ENCODE data around the gene GDF15.
"Not testable (repeated sequence)": the region's sequence is repeated elsewhere in the genome, so short reads cannot be mapped to it uniquely, and the experiment has no call there.

Gene GDF15

DNA sequence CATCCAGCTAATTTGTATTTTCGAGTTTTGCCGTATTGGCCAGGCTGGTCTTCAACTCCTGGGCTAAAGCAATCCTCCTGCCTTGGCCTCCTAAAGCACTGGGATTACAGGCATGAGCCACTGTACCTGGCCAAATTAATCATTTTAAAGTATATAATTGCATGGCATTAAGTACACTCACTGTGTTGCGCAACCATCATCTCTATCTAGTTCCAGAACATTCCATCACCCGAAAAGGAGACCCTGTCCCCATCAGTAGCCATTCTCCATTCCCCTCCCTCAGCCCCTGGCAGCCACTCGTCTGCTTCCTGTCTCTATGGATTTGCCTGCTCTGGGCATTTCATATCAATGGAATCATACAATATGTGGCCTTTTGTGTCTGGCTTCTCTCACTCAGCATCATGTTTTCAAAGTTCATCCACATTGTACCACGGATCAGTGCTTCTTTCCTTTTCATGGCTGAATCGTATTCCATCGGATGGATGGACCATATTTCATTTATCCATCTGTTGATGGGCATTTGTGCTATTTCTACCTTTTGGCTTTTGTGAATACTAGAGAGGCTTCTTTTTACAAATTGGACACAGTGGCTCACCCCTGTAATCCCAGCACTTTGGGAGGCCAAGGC, 32.5 kb upstream of the GDF15 start:
- H3K9me3 ChIP-seq (replicated peaks in 1 of 2; ENCODE audit: control insufficient read depth in 2 of 2, insufficient read depth in 1 of 2, low read depth in 1 of 2, low read length in 2 of 2) = peaks cover 8 to 20% of the 10 kb centered on the region in 2 donors
- no peak overlapping the region for H3K14ac ChIP-seq (ENCODE audit: low read length)
- H3K23ac ChIP-seq (ENCODE audit: low read depth, low read length, poor library complexity) = no peak overlapping the region
- no peak overlapping the region for H3K4me2 ChIP-seq (ENCODE audit: insufficient read depth, low read length, poor library complexity, severe bottlenecking)
- H3K27me3 ChIP-seq (ENCODE audit: control insufficient read depth in 3 of 3, insufficient read depth in 3 of 3, low read depth in 1 of 3, low read length in 3 of 3) = no peaks in the 10 kb centered on the region
- H2BK12ac ChIP-seq (ENCODE audit: low read length) = no peak overlapping the region
- H4K8ac ChIP-seq (ENCODE audit: low read depth, low read length) = no peak overlapping the region
- H3K18ac ChIP-seq (ENCODE audit: low read length) = no peak overlapping the region
- H3K4me3 ChIP-seq (ENCODE audit: low read length in 2 of 2) = no peak overlapping the region
- no CpG with 5 or more reads among the region's 8 CpGs for WGBS, 2 donors (ENCODE audit: extremely low coverage in 2 of 2, insufficient read length in 2 of 2, insufficient replicate concordance in 1 of 2)
- no peak overlapping the region for H4K91ac ChIP-seq (ENCODE audit: low read depth, low read length, poor library complexity)
- H2BK120ac ChIP-seq (ENCODE audit: low read depth, low read length) = no peak overlapping the region
- peaks cover 1 to 39% of the 10 kb centered on the region in 2 donors for H3K36me3 ChIP-seq (replicated peaks in 1 of 2; ENCODE audit: control insufficient read depth in 2 of 2, insufficient read depth in 2 of 2, low read length in 2 of 2)
- H3K9ac ChIP-seq (ENCODE audit: low read depth, low read length, poor library complexity) = no peak overlapping the region
- no peak overlapping the region for H3K27ac ChIP-seq (replicated peaks; ENCODE audit: low read length)
- H2AFZ ChIP-seq (ENCODE audit: low read length) = no peak overlapping the region
- H3K4ac ChIP-seq (ENCODE audit: low read length) = no peak overlapping the region
- no peaks in the 10 kb centered on the region for H3K4me1 ChIP-seq (ENCODE audit: control insufficient read depth in 2 of 2, insufficient read depth in 1 of 2, low read depth in 1 of 2, low read length in 2 of 2)
- H2BK15ac ChIP-seq (ENCODE audit: low read length) = no peak overlapping the region
- peaks cover 3% of the 10 kb centered on the region for H3K79me1 ChIP-seq (ENCODE audit: low read depth, low read length)
- DNase-seq (ENCODE audit: low spot score) = no peak
- H2AK5ac ChIP-seq (ENCODE audit: low read depth, low read length) = no peak overlapping the region
- no peak overlapping the region for H2BK5ac ChIP-seq (ENCODE audit: low read length)

DNA sequence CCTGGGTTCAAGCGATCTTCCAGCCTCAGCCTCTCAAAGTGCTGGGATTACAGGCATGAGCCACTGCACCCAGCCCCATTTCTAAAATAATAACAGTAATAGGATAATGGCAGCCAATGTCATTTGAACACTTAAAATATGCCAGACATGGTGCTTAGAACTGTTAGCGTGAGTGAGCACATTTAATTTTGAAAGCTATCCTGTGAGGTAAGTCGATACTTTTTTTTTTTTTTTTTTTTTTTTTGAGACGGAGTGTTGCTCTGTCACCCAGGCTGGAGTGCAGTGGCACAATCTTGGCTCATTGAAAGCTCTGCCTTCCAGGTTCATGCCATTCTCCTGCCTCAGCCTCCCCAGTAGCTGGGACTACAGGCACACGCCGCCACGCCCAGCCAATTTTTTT, 31.2 kb upstream of the GDF15 start:
- H3K14ac ChIP-seq (ENCODE audit: low read length); H3K27me3 ChIP-seq (ENCODE audit: control insufficient read depth in 3 of 3, insufficient read depth in 3 of 3, low read depth in 1 of 3, low read length in 3 of 3); H2BK12ac ChIP-seq (ENCODE audit: low read length); H3K9ac ChIP-seq (ENCODE audit: low read depth, low read length, poor library complexity); H2AK5ac ChIP-seq (ENCODE audit: low read depth, low read length); H3K4me2 ChIP-seq (ENCODE audit: insufficient read depth, low read length, poor library complexity, severe bottlenecking); H3K4me1 ChIP-seq (ENCODE audit: control insufficient read depth in 2 of 2, insufficient read depth in 1 of 2, low read depth in 1 of 2, low read length in 2 of 2); H3K4me3 ChIP-seq (ENCODE audit: low read length in 2 of 2); H2BK5ac ChIP-seq (ENCODE audit: low read length); H4K91ac ChIP-seq (ENCODE audit: low read depth, low read length, poor library complexity); H2AFZ ChIP-seq (ENCODE audit: low read length); H4K8ac ChIP-seq (ENCODE audit: low read depth, low read length); H3K23ac ChIP-seq (ENCODE audit: low read depth, low read length, poor library complexity); H2BK120ac ChIP-seq (ENCODE audit: low read depth, low read length); H3K79me1 ChIP-seq (ENCODE audit: low read depth, low read length); DNase-seq (ENCODE audit: low spot score); H2BK15ac ChIP-seq (ENCODE audit: low read length); H3K27ac ChIP-seq (replicated peaks; ENCODE audit: low read length); H3K18ac ChIP-seq (ENCODE audit: low read length); H3K4ac ChIP-seq (ENCODE audit: low read length): not testable (repeated sequence)
- no CpG with 5 or more reads among the region's 7 CpGs for WGBS, 2 donors (ENCODE audit: extremely low coverage in 2 of 2, insufficient read length in 2 of 2, insufficient replicate concordance in 1 of 2)
- peaks cover 1 to 47% of the 10 kb centered on the region in 2 donors for H3K36me3 ChIP-seq (replicated peaks in 1 of 2; ENCODE audit: control insufficient read depth in 2 of 2, insufficient read depth in 2 of 2, low read length in 2 of 2)
- peaks cover 8 to 20% of the 10 kb centered on the region in 2 donors for H3K9me3 ChIP-seq (replicated peaks in 1 of 2; ENCODE audit: control insufficient read depth in 2 of 2, insufficient read depth in 1 of 2, low read depth in 1 of 2, low read length in 2 of 2)

DNA sequence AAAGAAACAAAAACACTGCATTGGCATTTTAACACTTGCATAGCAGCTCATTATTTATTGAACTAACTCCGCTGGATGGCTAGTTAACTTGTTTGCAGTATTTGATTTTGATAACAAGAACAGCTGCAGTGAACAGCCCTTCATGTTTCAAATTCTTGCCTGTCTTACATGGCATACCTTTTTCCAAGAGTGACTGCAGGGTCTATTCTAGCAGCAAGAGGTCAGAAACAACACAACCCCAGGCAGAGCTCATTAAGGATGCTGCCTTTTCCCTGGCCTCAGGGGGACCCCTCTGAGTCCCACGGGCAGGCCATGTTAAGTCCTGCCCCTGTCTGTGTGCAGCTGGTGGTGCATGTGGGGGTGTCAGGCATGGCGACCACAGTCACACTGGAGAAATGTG, 28.9 kb upstream of the GDF15 start:
- Histone ChIP-seq H3K27me3 (ENCODE audit: control insufficient read depth in 3 of 3, insufficient read depth in 3 of 3, low read depth in 1 of 3, low read length in 3 of 3) (no peaks in the 10 kb centered on the region), H3K18ac (ENCODE audit: low read length) (no peak overlapping the region), H4K8ac (ENCODE audit: low read depth, low read length) (no peak overlapping the region), H3K4me2 (ENCODE audit: insufficient read depth, low read length, poor library complexity, severe bottlenecking) (no peak overlapping the region), H3K79me1 (ENCODE audit: low read depth, low read length) (peaks cover 3% of the 10 kb centered on the region), H2BK120ac (ENCODE audit: low read depth, low read length) (no peak overlapping the region), H3K23ac (ENCODE audit: low read depth, low read length, poor library complexity) (peak overlapping the region; percentile 37), H3K9me3 (replicated peaks in 1 of 2; ENCODE audit: control insufficient read depth in 2 of 2, insufficient read depth in 1 of 2, low read depth in 1 of 2, low read length in 2 of 2) (peaks cover 8 to 20% of the 10 kb centered on the region in 2 donors), H2AFZ (ENCODE audit: low read length) (no peak overlapping the region), H4K91ac (ENCODE audit: low read depth, low read length, poor library complexity) (no peak overlapping the region), H3K4me3 (ENCODE audit: low read length in 2 of 2) (peak overlapping the region in 1 of 2 donors; percentile 36), H2BK12ac (ENCODE audit: low read length) (no peak overlapping the region), H3K36me3 (replicated peaks in 1 of 2; ENCODE audit: control insufficient read depth in 2 of 2, insufficient read depth in 2 of 2, low read length in 2 of 2) (peaks cover 0 to 49% of the 10 kb centered on the region in 2 donors), H3K27ac (replicated peaks; ENCODE audit: low read length) (no peak overlapping the region), H2BK15ac (ENCODE audit: low read length) (no peak overlapping the region), H3K4me1 (ENCODE audit: control insufficient read depth in 2 of 2, insufficient read depth in 1 of 2, low read depth in 1 of 2, low read length in 2 of 2) (no peaks in the 10 kb centered on the region), H3K9ac (ENCODE audit: low read depth, low read length, poor library complexity) (no peak overlapping the region), H3K4ac (ENCODE audit: low read length) (no peak overlapping the region), H2BK5ac (ENCODE audit: low read length) (no peak overlapping the region), H3K14ac (ENCODE audit: low read length) (no peak overlapping the region), H2AK5ac (ENCODE audit: low read depth, low read length) (no peak overlapping the region)
- DNase-seq (ENCODE audit: low spot score) = no peak
- no CpG with 5 or more reads among the region's 3 CpGs for WGBS, 2 donors (ENCODE audit: extremely low coverage in 2 of 2, insufficient read length in 2 of 2, insufficient replicate concordance in 1 of 2)

DNA sequence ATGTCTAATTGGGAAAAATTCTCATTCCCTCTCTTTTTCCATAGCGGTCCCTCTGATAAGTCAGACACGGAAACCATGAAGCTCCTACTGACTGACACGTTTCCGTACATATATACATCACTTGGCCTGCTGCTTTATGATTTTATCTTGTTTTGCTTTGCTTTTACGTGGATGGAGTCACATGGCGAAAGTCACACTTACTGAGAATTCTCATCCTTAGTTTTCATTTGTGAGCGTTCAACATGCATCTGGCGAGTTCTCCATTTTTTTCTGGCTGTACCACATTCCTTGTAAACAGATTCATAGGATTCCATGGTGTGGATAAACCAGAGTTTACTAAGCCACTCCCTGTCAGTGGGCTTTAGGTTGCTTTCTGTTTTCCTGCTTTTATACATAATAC, 24.3 kb upstream of the GDF15 start:
- Histone ChIP-seq H2BK120ac (ENCODE audit: low read depth, low read length) (no peak overlapping the region), H3K9ac (ENCODE audit: low read depth, low read length, poor library complexity) (no peak overlapping the region), H3K27ac (replicated peaks; ENCODE audit: low read length) (no peak overlapping the region), H3K9me3 (replicated peaks in 1 of 2; ENCODE audit: control insufficient read depth in 2 of 2, insufficient read depth in 1 of 2, low read depth in 1 of 2, low read length in 2 of 2) (peaks cover 8 to 15% of the 10 kb centered on the region in 2 donors), H4K8ac (ENCODE audit: low read depth, low read length) (no peak overlapping the region), H2BK12ac (ENCODE audit: low read length) (no peak overlapping the region), H3K4ac (ENCODE audit: low read length) (no peak overlapping the region), H2AFZ (ENCODE audit: low read length) (no peak overlapping the region), H3K18ac (ENCODE audit: low read length) (no peak overlapping the region), H2BK5ac (ENCODE audit: low read length) (no peak overlapping the region), H3K4me3 (ENCODE audit: low read length in 2 of 2) (no peak overlapping the region), H3K14ac (ENCODE audit: low read length) (no peak overlapping the region), H3K36me3 (replicated peaks in 1 of 2; ENCODE audit: control insufficient read depth in 2 of 2, insufficient read depth in 2 of 2, low read length in 2 of 2) (peaks cover 0 to 38% of the 10 kb centered on the region in 2 donors), H3K27me3 (ENCODE audit: control insufficient read depth in 3 of 3, insufficient read depth in 3 of 3, low read depth in 1 of 3, low read length in 3 of 3) (no peaks in the 10 kb centered on the region), H2BK15ac (ENCODE audit: low read length) (no peak overlapping the region), H3K79me1 (ENCODE audit: low read depth, low read length) (peaks cover 3% of the 10 kb centered on the region), H4K91ac (ENCODE audit: low read depth, low read length, poor library complexity) (no peak overlapping the region), H3K4me1 (ENCODE audit: control insufficient read depth in 2 of 2, insufficient read depth in 1 of 2, low read depth in 1 of 2, low read length in 2 of 2) (peaks cover 8 to 26% of the 10 kb centered on the region in 2 donors), H3K4me2 (ENCODE audit: insufficient read depth, low read length, poor library complexity, severe bottlenecking) (no peak overlapping the region), H2AK5ac (ENCODE audit: low read depth, low read length) (no peak overlapping the region), H3K23ac (ENCODE audit: low read depth, low read length, poor library complexity) (no peak overlapping the region)
- WGBS, 2 donors (ENCODE audit: extremely low coverage in 2 of 2, insufficient read length in 2 of 2, insufficient replicate concordance in 1 of 2) = no CpG with 5 or more reads among the region's 8 CpGs
- no peak for DNase-seq (ENCODE audit: low spot score)

All from neuronal stem cell (in vitro differentiated cells).